NCI-H226 (cell line): Measurements from ENCODE around the gene EGFLAM.

Experiments
- DNase-seq: peaks from one replicate; pipeline ENCODE4 v3.0.0-alpha.2; 2015

EGFLAM gene

DNA sequence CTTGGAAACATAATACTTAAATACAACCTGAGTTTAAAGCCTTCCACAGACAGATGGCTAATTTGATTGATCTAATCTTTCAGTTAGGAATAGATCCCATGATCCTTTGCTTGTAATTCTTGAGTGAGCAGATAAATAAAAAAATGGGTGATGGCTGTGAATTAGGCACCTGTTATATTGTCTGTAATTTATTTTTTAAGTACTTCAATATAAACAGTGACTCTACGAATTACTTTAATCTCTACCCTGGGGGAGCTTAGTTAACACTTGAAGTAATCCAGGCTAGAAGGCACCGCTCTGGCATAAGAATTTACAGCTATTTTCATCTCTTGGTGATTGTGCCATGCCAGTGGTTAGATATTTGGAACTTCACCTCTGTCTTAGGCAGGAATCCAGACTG lies 9.0 kb downstream of the EGFLAM start:
- no peak for DNase-seq

- no peak for DNase-seq
These were observed 15.3 kb downstream of the EGFLAM start for GRCh38 chr5:38273626-38274025.

- no peak for DNase-seq
These were observed 16.0 kb downstream of the EGFLAM start for GRCh38 chr5:38274370-38274769.

GRCh38 chr5:38284384-38284783 lies 26.0 kb downstream of the EGFLAM start:
- no peak for DNase-seq

DNA sequence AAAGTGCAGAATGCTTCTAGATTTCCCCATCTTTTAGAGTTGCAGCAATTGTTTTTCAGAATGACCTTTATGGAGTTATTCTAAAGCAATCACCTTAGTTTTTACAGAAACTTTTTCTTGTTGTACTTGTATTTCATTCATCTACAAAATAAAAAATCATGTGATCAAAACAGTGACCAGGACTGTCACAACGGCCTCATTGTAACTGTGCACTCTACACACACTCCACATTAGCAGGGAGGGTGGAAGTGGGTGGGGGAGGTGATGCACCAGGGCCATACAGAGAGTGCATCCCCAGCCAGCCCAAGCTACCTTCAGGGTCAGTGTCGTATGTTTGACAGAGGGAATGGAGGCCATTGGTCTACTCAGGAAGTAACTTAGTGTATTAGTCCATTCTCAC lies 26.9 kb downstream of the EGFLAM start:
- no peak for DNase-seq

DNA sequence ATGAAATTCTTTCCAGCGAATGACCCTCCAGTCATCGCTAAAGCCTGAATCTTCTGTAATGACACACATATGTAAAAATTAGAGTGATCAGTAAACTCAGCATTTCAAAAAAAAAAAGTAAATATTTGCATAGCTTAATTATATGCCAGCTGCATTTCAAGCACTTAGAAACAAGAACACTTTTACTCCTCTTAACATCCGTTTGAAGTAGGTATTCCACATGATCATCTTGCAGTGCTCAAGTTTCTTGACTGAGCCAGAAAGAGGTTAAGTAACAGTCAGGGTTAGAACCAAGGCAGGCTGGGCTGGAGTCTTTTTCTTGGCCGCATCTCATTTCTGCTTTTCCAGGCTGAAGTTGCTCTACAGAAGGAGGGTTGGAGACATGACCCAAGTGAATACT lies 27.6 kb downstream of the EGFLAM start:
- DNase-seq = no peak

- DNase-seq = no peak
These were observed 28.8 kb downstream of the EGFLAM start for GRCh38 chr5:38287124-38287523.

GRCh38 chr5:38289457-38289856 lies 31.1 kb downstream of the EGFLAM start:
- no peak for DNase-seq

DNA sequence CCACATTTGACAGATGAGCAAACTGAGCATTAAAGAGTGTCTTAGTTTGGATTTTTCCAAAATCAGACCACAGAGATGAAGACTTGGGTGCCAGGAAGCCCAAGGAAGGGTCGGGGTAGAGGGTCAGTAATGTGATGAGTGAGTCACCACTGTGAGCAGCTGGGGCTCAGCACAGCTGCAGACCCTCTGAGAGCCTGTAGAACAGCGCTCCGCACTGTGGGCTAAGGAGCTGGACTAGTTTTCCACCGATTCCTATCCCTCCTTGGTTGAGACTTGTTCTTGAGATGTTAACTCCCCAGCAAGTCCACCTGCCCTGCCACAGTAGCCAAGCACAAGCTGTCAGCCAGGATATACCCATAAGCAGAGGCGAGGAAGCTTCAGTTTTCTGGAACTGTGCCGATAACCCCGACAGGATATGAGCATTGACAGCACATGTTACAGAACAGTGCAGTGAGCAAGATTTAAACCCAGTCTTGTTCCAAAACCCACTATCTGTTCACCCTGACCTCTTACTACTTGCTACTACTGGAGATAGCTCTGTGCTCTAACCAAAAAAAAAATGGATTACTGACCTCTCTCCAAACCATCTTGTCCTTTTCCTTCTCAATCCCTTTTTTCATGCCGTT lies 31.8 kb downstream of the EGFLAM start:
- DNase-seq = no peak

DNA sequence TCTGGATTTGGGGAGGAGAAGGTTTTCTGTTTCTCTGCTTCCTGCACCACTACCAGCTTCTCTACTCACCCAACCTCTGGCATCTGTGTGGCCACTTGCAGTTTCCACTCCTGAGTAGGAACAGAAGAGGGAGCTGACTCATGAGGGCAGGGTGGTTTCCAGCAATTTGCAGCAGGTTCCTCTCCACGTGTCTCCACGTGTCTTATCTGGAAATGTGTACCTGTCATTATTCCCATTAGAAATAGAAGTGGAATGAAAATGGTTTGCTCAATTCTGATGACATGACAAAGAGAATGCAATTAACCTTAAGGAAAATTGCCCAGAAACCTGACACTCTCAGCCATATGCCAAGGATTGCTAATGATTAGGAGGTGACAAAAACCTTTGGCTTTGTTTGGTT lies 33.0 kb downstream of the EGFLAM start:
- peak; percentile 45 for DNase-seq

DNA sequence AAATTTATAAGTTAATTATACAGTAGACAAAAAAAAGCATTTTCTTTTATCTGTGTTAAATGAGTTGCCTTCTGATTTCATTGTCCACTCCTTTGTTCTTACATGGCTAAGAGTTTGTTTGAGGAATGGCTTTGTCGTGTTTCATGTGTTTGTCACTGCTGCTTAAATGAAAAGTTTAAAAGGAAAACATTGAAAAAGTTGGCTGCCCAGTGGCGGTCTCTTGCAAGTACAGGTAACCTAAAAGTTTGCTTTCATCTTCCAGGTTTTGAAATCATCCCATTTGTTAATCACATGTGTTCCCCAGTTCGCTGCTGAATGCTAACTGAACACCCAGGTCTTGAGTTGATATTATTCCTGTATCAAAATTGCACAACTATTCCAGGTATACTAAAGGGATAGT lies 33.9 kb downstream of the EGFLAM start:
- DNase-seq = no peak

DNA sequence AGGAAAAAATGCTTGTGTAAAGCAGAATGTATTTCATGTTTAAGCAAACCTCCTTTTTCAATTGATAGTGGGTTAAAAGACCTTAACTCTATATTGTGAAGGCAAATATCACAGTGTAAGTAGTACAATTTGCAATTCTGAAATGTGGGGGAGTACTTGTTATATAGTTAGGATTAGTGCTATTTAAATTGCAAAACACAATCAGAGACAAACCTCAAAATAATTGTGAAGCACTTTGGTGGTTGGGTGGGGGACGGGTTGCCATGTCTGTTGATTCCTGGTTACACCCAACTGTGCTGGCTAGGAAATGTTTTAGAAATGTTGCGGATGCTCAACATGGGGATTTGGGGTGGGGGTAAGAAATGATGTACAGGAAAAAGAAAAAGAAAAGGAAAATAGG lies 37.4 kb downstream of the EGFLAM start:
- no peak for DNase-seq

GRCh38 chr5:38297830-38298608 lies 39.7 kb downstream of the EGFLAM start:
- DNase-seq = no peak

DNA sequence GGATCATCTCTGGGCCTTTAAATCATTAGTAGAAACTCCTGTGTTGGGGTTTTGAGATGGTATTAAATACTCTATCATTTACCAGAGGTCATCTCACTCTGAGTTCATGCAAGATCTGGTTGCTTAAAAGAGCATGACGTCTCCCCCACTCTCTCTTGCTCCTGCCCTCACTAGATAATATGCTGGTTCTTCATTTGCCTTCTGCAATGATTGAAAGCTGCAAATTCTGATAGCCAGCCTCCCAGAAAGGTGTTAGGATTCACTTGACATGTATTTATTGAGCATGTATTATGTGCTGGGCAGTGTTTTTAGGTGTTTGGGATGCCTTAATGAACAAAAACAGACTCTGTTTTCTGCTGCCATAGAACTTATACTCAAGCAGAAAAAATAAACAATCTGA lies 41.2 kb downstream of the EGFLAM start:
- no peak for DNase-seq

- DNase-seq = no peak
These were observed 46.8 kb downstream of the EGFLAM start for GRCh38 chr5:38305148-38305547.

DNA sequence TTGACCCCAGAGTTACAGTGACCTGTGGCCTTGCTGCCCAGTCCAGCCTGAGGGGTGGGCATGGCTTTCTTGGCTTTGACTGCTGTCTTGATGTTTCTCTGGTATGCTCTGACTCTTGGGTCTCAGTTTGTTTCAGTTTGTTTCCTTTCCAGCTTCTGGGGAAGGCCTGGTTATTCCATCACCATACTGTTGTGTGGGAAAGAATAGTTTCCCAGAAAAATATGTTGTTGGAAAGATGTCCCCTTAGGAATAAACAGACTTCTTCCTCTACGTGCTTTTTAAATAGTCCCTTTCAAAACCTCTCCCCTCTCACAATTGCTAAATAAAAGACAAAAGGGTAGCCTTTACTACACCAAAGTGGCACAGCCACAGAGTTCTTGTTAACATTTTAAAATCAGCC lies 49.5 kb downstream of the EGFLAM start:
- no peak for DNase-seq

DNA sequence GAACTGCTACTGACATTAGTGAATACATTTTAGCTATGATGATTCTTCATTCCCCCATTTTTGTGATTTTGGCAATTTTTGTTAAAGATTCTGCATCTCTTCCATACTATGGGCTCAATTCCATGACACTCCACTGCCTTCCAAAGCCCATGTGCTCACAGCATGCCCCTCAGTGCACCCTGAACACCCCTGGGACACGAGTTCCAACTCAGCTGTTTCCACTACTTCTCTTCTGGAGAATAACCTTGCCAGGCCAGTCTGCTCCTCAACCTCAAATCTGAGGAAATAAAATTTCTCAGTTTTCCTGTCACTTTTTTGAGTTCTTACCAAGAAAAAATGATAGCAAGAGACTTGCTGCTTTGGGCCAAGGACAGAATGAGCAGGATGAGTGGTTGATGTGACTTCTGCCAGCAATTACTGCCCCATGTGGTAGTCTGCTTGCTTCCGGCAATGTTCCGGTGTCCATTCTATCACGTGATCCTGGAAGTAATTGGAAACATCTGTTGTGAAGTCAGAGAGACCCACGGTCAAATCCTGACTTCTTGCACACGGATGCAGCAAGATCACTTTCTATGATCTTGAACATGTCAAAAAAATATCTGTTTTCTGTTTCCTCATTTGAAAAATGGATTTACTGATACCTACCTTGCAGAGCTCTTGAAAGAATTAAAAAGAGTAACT lies 58.3 kb downstream of the EGFLAM start:
- DNase-seq = no peak

DNA sequence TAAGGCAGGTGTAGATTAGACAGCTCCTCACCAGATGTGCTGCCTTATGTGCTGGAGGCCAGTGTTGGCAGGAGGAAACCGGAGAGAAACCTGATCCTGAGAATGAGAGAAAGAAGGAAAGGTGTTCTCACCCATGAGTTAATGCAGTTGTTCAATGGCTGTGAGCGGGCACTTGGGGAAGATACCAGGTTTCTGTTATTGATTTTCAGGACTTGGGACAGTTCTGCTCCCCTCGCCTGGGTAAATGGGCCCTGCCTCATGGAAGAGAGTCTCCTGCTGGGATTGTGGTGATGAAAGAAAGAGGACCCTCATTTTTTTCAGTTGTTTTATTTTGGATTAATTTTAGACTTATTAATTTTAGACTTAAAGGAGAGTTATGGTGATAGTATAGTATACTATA lies 59.5 kb downstream of the EGFLAM start:
- DNase-seq = no peak

DNA sequence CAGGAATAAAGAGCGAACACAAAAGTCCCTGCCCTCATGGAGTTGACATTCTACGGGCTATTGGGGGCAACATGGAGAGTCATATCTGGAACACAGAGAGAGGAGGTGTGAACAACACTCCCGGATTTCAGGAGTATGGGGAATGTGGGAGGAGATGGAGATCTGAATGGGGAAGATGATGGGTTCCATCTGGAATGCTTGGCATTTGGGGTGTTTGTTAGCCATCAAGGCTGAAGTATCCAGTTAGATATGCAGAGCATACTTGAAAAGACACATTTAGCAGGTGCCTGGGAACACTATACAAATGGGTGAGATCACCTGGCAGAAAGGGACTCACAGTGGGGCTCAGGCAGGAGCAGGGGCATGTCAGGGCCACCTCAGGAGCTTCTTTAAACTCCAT lies 61.1 kb downstream of the EGFLAM start:
- DNase-seq = peak; percentile 66

DNA sequence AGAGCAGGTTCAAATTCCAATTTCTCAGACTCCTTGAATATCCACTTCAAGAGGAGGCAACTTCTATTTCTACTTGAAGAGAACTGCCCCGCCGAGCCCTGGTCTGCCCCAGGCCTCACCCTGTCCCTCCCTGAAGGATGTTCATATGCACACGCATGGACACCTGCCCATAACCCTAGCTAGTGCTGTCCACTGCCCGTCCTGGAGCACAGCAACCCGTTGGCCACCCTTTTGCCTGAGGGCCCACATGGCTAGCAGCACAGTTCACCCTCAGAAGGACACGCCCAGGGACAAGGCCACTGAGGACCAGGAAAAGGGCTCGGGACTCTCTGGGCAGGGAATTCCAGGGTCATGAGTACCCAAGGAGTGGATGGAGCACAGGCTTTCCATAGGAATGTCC lies 63.6 kb downstream of the EGFLAM start:
- DNase-seq = no peak

DNA sequence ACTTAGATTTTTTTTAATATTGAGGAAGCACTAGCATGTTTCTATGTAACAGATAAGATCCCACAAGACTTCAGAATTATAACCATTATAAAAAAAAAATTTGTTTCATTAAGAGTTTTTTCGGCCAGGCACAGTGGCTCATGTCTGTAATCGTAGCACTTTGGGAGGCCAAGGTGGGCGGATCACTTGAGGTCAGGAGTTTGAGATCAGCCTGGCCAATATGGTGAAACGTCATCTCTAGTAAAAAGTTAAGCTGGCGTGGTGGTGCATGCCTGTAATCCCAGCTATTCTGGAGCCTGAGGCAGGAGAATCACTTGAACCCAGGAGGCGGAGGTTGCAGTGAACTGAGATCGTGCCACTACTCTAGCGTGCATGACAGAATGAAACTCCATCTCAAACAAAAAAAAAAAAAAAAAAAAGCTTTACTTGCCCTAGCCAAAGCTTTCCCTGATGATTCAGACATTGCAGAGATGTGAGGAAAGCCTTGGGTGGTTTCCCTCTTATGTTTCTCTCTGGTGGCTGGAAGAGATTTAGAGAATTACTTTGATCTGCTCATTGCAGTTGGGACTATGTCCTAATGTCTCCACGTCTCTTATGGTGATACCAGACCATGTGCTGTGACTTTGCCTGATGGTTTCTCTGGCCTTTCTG lies 65.4 kb downstream of the EGFLAM start:
- peak; percentile 80 for DNase-seq

DNA sequence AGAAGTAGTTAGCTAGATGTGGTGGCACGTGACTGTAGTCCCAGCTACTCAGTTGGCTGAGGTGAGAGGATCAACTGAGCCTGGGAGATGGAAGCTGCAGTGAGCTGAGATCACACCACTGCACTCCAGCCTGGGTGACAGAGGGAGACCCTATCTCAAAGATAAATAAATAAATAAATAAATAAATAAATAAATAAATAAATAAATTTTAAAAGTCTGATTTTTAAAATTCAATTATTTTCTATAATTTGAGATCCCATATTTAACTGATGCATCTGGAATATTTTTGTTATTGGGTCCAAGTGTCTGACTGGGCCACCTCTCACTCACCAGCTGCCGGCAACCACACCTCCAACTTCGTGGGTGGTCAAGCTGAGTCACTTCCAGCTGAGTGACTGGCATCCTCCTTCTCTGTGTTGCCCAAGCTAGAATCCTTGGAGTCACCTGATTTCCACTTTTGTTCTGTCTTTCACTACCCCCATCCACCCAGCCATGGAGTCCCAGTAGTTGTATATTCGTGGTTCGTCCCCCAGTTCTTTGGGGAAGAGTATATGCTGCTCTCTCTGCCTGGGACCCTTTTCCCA lies 70.9 kb downstream of the EGFLAM start:
- peak; percentile 81 for DNase-seq

- DNase-seq = peak; percentile 53
These were observed 71.8 kb downstream of the EGFLAM start for GRCh38 chr5:38330207-38330606.
